SW 1271 (cell line): Measurements from ENCODE around the gene KCNK15.
A peak's percentile ranks its signal among the peaks of the same experiment; 100 is the strongest.

Source experiments
- DNase-seq, 2 experiments: peaks; one replicate each; lab custom pipeline; 2025; lab: John Stamatoyannopoulos, UW

The KCNK15 gene

GRCh38 chr20:44715499-44716308, 30.0 kb upstream of the KCNK15 start:
- DNase-seq: no peak

- no peak for DNase-seq
Observed at GRCh38 chr20:44716309-44717106, 29.2 kb upstream of the KCNK15 start.

- no peak for DNase-seq
Observed at GRCh38 chr20:44717986-44718385, 27.7 kb upstream of the KCNK15 start.

- no peak for DNase-seq
Observed at GRCh38 chr20:44719841-44720240, 25.8 kb upstream of the KCNK15 start.

GRCh38 chr20:44720621-44720996, 25.1 kb upstream of the KCNK15 start:
- peak in 1 of 2 experiments; percentile 59 for DNase-seq

GRCh38 chr20:44720997-44721784, 24.5 kb upstream of the KCNK15 start:
- DNase-seq: peak in 1 of 2 experiments; percentile 86

GRCh38 chr20:44721785-44722054, 23.9 kb upstream of the KCNK15 start:
- no peak for DNase-seq

- DNase-seq: no peak
Observed at GRCh38 chr20:44722990-44723389, 22.7 kb upstream of the KCNK15 start.

GRCh38 chr20:44723391-44723790, 22.3 kb upstream of the KCNK15 start:
- no peak for DNase-seq

- DNase-seq: no peak
Observed at GRCh38 chr20:44723798-44724362, 21.8 kb upstream of the KCNK15 start.

- DNase-seq: no peak
Observed at GRCh38 chr20:44724423-44725091, 21.1 kb upstream of the KCNK15 start.

GRCh38 chr20:44725837-44726236, 19.8 kb upstream of the KCNK15 start:
- DNase-seq: no peak

GRCh38 chr20:44727039-44727438, 18.6 kb upstream of the KCNK15 start:
- no peak for DNase-seq

GRCh38 chr20:44727651-44728050, 18.0 kb upstream of the KCNK15 start:
- no peak for DNase-seq

- DNase-seq: peak; percentile 78 to 96
Observed at GRCh38 chr20:44728801-44729443, 16.7 kb upstream of the KCNK15 start.

GRCh38 chr20:44730441-44730840, 15.2 kb upstream of the KCNK15 start:
- DNase-seq: peak; percentile 80 to 88

- no peak for DNase-seq
Observed at GRCh38 chr20:44731657-44732056, 14.0 kb upstream of the KCNK15 start.

- DNase-seq: no peak
Observed at GRCh38 chr20:44732327-44732726, 13.3 kb upstream of the KCNK15 start.

- peak; percentile 45 to 67 for DNase-seq
Observed at GRCh38 chr20:44733341-44734069, 12.2 kb upstream of the KCNK15 start.

GRCh38 chr20:44734938-44735337, 10.7 kb upstream of the KCNK15 start:
- DNase-seq: peak in 1 of 2 experiments; percentile 81

GRCh38 chr20:44735816-44736169, 9.9 kb upstream of the KCNK15 start:
- DNase-seq: no peak
